DOHH2 (cell line): Measurements from ENCODE around the gene MAML1.

ENCODE experiments used
- H3F3A ChIP-seq: fragments of 200-600 bp; sonication (generic), shearing (Covaris generic); 2 replicates; pipeline ENCODE4 v1.6.0; 2016; ENCODE audit warnings: antibody characterized with exemption, mild to moderate bottlenecking; ENCODE audit not compliant: control insufficient read depth, insufficient read depth
- H3K27ac ChIP-seq: fragments of 200-600 bp; sonication (generic); 2 replicates; pipeline ENCODE4 v1.5.1; 2014; ENCODE audit warnings: low read depth, mild to moderate bottlenecking, low read length, moderate library complexity
- H3K27me3 ChIP-seq: fragments of 200-600 bp; sonication (generic); 2 replicates; pipeline ENCODE4 v1.6.1; 2014; ENCODE audit warnings: mild to moderate bottlenecking, low read length, mixed read lengths; ENCODE audit not compliant: control insufficient read depth
- H3K36me3 ChIP-seq: fragments of 200-600 bp; sonication (generic); 2 replicates; pipeline ENCODE4 v1.6.1; 2014; ENCODE audit warnings: mild to moderate bottlenecking, low read length, moderate library complexity, mixed read lengths; ENCODE audit not compliant: control insufficient read depth
- H3K4me1 ChIP-seq: fragments of 200-600 bp; sonication (generic); 2 replicates; pipeline ENCODE4 v1.6.1; 2014; ENCODE audit warnings: mild to moderate bottlenecking, low read length, mixed read lengths; ENCODE audit not compliant: control insufficient read depth
- H3K4me2 ChIP-seq: fragments of 200-600 bp; sonication (generic); 2 replicates; pipeline ENCODE4 v1.6.0; 2014; ENCODE audit warnings: mild to moderate bottlenecking, low read length, moderate library complexity
- H3K4me3 ChIP-seq: fragments of 200-600 bp; sonication (generic); 2 replicates; pipeline ENCODE4 v1.5.1; 2014; ENCODE audit warnings: mild to moderate bottlenecking, low read length, mixed read lengths
- H3K79me2 ChIP-seq: fragments of 200-600 bp; sonication (generic); 2 replicates; pipeline ENCODE4 v1.6.1; 2014; ENCODE audit warnings: mild to moderate bottlenecking, low read length, mixed read lengths; ENCODE audit not compliant: control insufficient read depth
- H3K9me2 ChIP-seq: fragments of 200-600 bp; sonication (generic); replicated peaks from 2 replicates; pipeline ENCODE4 v1.6.1; 2014; ENCODE audit warnings: mild to moderate bottlenecking, low read length, mixed read lengths; ENCODE audit not compliant: control insufficient read depth
- H3K9me3 ChIP-seq: fragments of 200-600 bp; sonication (generic); 2 replicates; pipeline ENCODE4 v1.6.1; 2014; ENCODE audit warnings: antibody characterized with exemption, low read length, mixed read lengths; ENCODE audit not compliant: control insufficient read depth, insufficient read depth
- H4K20me1 ChIP-seq: fragments of 200-600 bp; sonication (generic); 2 replicates; pipeline ENCODE4 v1.6.0; 2014; ENCODE audit warnings: low read depth, mild to moderate bottlenecking, antibody characterized with exemption, low read length, moderate library complexity; ENCODE audit not compliant: control insufficient read depth, insufficient read depth
- CTCF ChIP-seq: fragments of 200-600 bp; sonication (generic); IDR thresholded peaks from one replicate; pipeline ENCODE4 v1.5.1; 2014; ENCODE audit warnings: antibody characterized with exemption, mild to moderate bottlenecking, low read depth, low read length; ENCODE audit not compliant: poor library complexity, severe bottlenecking
- EZH2phosphoT487 ChIP-seq: fragments of 200-600 bp; sonication (generic); IDR thresholded peaks from 2 replicates; pipeline ENCODE4 v1.6.1; 2017; ENCODE audit warnings: borderline replicate concordance, mild to moderate bottlenecking, antibody characterized with exemption, low read length, moderate library complexity, mixed read lengths

The MAML1 gene

DNA sequence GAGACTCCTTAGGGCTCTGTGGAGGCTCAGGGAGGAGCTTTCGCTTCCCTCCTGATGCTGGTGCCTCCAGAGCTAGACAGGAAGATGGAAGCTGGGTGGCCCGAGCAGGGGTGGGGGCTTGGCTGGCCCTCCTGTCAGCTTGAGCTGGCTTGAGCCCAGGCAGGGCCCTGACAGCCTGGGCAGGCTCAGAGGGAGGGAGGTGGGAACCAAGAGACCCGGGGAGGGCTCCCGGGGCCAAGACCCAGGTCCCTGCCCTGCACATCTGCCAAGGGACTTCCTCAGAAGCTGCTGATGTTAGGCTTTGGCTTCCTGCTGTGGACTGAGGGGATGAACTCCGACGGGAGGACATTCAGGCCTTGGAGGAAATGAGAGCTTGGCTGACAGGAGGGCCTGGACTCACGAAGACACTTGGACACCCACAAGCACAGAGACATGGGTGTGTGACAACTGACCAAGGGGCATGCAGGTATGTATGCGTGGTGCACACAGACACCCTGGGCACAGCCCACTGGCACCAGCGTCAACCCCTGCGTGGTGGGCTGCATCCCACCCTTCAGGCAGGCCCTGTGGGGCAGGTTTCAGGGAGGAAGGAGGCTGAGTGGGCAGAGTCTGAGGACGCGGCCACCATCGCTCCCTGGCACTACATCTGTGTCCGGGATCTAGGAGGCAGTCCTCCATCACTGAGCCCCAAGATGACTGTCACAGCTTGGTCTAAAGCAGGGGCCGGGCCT lies 59.4 kb downstream of the MAML1 start:
- no peaks in the 10 kb centered on the region for H3K9me2 ChIP-seq
- H3K9me3 ChIP-seq = no peaks in the 10 kb centered on the region
- H4K20me1 ChIP-seq = no peaks in the 10 kb centered on the region
- H3K36me3 ChIP-seq = no peaks in the 10 kb centered on the region
- TF ChIP-seq EZH2phosphoT487 = no peak
- TF ChIP-seq CTCF = no peak
- no peak overlapping the region for H3K4me2 ChIP-seq
- no peaks in the 10 kb centered on the region; the same call in 1 of the 2 replicates for H3F3A ChIP-seq
- H3K27me3 ChIP-seq = no peaks in the 10 kb centered on the region
- no peak overlapping the region for H3K27ac ChIP-seq
- no peaks in the 10 kb centered on the region for H3K79me2 ChIP-seq
- no peak overlapping the region for H3K4me3 ChIP-seq
- H3K4me1 ChIP-seq = peaks cover 23% of the 10 kb centered on the region

DNA sequence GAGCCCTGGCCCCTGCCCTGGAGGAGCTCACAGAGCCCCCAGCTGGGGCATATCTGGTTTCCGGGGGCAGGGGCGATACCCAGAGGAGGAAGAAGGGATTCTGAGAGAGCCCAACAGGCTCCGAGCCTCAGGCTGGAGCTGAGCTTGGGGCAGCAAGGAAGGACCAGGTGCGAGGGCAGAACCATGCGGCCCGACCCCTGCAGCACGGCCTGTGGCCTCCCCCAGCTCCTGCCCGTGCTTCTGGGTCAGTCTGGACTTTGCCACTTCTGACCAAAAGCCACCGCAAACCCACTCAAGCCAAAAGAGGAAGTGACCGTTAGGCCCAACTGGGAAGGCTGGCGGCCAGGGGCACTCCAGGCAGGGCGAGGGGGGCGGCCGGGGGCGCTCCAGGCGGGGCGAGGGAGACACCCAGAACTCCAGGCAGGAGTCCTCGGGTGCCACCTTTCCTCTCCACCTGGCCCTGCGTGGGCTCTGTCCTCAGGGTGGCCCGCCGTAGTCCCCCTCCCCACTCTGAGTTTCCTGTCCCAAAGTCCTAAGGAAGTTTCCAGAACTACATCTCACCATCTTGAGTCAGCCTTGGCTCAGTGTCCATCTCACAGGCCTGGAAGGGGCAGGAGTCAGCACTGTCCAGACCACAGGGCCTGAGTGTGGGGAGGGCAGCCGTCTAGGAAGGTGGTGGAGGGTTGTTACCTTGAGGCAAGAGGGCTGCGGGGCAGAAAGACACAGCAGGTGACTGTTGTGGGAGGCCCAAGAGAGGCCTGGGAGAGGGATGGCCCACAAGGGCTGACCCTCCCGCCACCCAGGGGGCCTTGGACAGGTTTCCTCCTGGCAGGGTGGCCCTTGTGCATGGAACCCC lies 60.2 kb downstream of the MAML1 start:
- Histone ChIP-seq H3K4me2 (no peak overlapping the region), H4K20me1 (no peaks in the 10 kb centered on the region)
- TF ChIP-seq CTCF = no peak
- TF ChIP-seq EZH2phosphoT487 = no peak

GRCh38 chr5:179793468-179794139 lies 61.0 kb downstream of the MAML1 start, which contains the start of gene LTC4S:
Gene LTC4S, plus strand, starts transcription at chr5:179793986. Its CDS starts 95 bp downstream, at chr5:179794081.
- Histone ChIP-seq H3K36me3 (peaks cover 14% of the 10 kb centered on the region; the same call in 1 of the 2 replicates), H3K4me2 (peak within 1 kb of the TSS; percentile 85), H3K4me3 (peak within 1 kb of the TSS; percentile 91), H4K20me1 (no peaks in the 10 kb centered on the region), H3K27me3 (no peaks in the 10 kb centered on the region), H3K4me1 (peaks cover 23% of the 10 kb centered on the region), H3F3A (no peaks in the 10 kb centered on the region; the same call in 1 of the 2 replicates), H3K79me2 (no peaks in the 10 kb centered on the region), H3K9me2 (no peaks in the 10 kb centered on the region), H3K9me3 (no peaks in the 10 kb centered on the region), H3K27ac (no peak within 1 kb of the TSS)
- TF ChIP-seq CTCF (no peak), EZH2phosphoT487 (no peak)

More for the DNA sequence above, 60.2 kb downstream of the MAML1 start:
- H3K79me2 ChIP-seq = no peaks in the 10 kb centered on the region
- H3K4me3 ChIP-seq = no peak overlapping the region
- H3K4me1 ChIP-seq = peaks cover 23% of the 10 kb centered on the region
- H3K36me3 ChIP-seq = peaks cover 7% of the 10 kb centered on the region; the same call in 1 of the 2 replicates
- H3K9me3 ChIP-seq = no peaks in the 10 kb centered on the region
- no peak overlapping the region for H3K27ac ChIP-seq
- no peaks in the 10 kb centered on the region for H3K9me2 ChIP-seq
- H3K27me3 ChIP-seq = no peaks in the 10 kb centered on the region
- H3F3A ChIP-seq = no peaks in the 10 kb centered on the region; the same call in 1 of the 2 replicates
